ENCODE data around the gene RFPL4AL1.
"Not testable (repeated sequence)": the region's sequence is repeated elsewhere in the genome, so short reads cannot be mapped to it uniquely, and the experiment has no call there.

Gene RFPL4AL1
- long read RNA-seq: 0 reads

DNA sequence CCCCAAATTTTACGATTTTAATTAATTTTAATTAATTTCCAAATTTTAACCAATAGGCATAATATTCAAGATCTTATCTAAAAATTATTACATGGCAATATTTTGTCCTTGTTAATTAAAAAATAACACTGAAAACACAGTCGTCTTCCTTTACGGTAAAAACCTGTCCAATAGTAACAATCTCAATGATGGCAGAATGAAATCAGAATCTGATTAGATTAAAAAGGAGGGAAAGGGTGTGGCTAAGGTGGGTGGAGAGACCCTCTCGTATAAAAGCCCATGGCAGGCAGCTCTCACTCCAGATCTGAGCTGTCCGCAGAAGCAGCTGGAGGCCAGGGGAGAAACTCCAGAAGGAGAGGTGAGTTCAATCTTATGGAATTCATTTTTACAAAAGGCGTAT is at the start of gene RFPL4AL1:
Gene RFPL4AL1 (plus strand): TSS at position 301 of the 400 bp plus-strand sequence. CDS start 2,687 bp downstream, outside the sequence.
- not testable (repeated sequence) for H3K27ac ChIP-seq (replicated peaks); H3K4me3 ChIP-seq (replicated peaks; ENCODE audit: insufficient read depth, low read length); H3K27me3 ChIP-seq (ENCODE audit: insufficient read depth, poor library complexity, severe bottlenecking); DNase-seq (ENCODE audit: low read depth in 1 of 2, low spot score in 1 of 2)

DNA sequence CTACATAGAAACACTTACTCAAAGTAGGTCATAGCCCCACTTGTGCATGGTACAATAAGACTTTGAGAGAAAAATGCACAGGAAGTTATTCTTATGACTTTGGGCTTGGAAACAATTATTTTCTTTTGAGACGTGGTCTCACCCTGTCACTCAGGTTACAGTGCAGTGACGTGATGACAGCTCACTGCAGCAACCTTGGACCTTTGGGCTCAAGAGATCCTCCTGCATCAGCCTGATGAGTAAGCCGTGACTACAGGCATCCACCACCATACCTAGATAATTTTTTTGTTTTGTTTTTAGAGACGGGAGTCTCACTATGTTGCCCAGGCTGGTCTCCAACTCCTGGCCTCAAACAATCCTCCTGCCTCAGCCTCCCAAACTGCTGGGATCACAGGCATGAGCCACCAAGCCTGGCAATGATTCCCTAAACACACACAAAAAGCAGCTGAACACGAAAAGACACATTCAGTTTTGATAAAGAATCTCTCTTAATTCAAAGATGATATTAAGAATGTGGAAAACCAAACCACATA is 48.6 kb upstream of the RFPL4AL1 start:
- H3K4me3 ChIP-seq (replicated peaks; ENCODE audit: insufficient read depth, low read length): no peak overlapping the region
- TF ChIP-seq GABPA (IDR thresholded peaks at IDR 0.05; ENCODE audit: low read depth): no peak
- H3K27me3 ChIP-seq (ENCODE audit: insufficient read depth, poor library complexity, severe bottlenecking): no peaks in the 10 kb centered on the region
- H3K27ac ChIP-seq (replicated peaks): no peak overlapping the region
- DNase-seq (ENCODE audit: low read depth in 1 of 2, low spot score in 1 of 2): no peak

DNA sequence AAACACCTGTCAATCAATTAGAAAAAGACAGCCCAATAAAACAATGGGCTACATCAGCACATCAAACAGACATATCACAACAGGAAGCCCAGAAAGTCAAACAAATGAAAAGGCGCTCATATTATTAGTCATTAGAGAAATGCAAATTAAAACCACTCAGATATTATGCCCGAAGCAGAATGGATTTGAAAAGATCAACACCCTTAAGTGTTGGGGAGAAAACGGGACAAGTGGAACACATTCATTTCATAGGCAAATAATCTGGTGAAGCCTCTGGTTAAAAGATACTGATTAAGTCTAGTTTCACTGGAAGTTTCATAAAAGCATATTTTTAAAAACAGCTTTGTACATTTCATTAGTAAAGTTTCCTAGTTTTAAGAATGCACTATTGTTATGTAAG is 48.1 kb upstream of the RFPL4AL1 start:
- DNase-seq (ENCODE audit: low read depth in 1 of 2, low spot score in 1 of 2): no peak
- TF ChIP-seq, protein P1, sequence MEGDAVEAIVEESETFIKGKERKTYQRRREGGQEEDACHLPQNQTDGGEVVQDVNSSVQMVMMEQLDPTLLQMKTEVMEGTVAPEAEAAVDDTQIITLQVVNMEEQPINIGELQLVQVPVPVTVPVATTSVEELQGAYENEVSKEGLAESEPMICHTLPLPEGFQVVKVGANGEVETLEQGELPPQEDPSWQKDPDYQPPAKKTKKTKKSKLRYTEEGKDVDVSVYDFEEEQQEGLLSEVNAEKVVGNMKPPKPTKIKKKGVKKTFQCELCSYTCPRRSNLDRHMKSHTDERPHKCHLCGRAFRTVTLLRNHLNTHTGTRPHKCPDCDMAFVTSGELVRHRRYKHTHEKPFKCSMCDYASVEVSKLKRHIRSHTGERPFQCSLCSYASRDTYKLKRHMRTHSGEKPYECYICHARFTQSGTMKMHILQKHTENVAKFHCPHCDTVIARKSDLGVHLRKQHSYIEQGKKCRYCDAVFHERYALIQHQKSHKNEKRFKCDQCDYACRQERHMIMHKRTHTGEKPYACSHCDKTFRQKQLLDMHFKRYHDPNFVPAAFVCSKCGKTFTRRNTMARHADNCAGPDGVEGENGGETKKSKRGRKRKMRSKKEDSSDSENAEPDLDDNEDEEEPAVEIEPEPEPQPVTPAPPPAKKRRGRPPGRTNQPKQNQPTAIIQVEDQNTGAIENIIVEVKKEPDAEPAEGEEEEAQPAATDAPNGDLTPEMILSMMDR (IDR thresholded peaks at IDR 0.05; ENCODE audit: insufficient read depth, low read length): no peak
- TF ChIP-seq, protein P2, sequence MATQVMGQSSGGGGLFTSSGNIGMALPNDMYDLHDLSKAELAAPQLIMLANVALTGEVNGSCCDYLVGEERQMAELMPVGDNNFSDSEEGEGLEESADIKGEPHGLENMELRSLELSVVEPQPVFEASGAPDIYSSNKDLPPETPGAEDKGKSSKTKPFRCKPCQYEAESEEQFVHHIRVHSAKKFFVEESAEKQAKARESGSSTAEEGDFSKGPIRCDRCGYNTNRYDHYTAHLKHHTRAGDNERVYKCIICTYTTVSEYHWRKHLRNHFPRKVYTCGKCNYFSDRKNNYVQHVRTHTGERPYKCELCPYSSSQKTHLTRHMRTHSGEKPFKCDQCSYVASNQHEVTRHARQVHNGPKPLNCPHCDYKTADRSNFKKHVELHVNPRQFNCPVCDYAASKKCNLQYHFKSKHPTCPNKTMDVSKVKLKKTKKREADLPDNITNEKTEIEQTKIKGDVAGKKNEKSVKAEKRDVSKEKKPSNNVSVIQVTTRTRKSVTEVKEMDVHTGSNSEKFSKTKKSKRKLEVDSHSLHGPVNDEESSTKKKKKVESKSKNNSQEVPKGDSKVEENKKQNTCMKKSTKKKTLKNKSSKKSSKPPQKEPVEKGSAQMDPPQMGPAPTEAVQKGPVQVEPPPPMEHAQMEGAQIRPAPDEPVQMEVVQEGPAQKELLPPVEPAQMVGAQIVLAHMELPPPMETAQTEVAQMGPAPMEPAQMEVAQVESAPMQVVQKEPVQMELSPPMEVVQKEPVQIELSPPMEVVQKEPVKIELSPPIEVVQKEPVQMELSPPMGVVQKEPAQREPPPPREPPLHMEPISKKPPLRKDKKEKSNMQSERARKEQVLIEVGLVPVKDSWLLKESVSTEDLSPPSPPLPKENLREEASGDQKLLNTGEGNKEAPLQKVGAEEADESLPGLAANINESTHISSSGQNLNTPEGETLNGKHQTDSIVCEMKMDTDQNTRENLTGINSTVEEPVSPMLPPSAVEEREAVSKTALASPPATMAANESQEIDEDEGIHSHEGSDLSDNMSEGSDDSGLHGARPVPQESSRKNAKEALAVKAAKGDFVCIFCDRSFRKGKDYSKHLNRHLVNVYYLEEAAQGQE (IDR thresholded peaks at IDR 0.05; ENCODE audit: insufficient replicate concordance, low read depth): no peak
- TF ChIP-seq GABPA (IDR thresholded peaks at IDR 0.05; ENCODE audit: low read depth) (no peak), POLR2AphosphoS5 (IDR thresholded peaks at IDR 0.05; ENCODE audit: low read depth) (no peak), SPI1 (IDR thresholded peaks at IDR 0.05; ENCODE audit: borderline replicate concordance, low read depth) (no peak)
- Histone ChIP-seq H3K4me3 (replicated peaks; ENCODE audit: insufficient read depth, low read length) (no peak overlapping the region), H3K27me3 (ENCODE audit: insufficient read depth, poor library complexity, severe bottlenecking) (no peaks in the 10 kb centered on the region), H3K27ac (replicated peaks) (no peak overlapping the region)

DNA sequence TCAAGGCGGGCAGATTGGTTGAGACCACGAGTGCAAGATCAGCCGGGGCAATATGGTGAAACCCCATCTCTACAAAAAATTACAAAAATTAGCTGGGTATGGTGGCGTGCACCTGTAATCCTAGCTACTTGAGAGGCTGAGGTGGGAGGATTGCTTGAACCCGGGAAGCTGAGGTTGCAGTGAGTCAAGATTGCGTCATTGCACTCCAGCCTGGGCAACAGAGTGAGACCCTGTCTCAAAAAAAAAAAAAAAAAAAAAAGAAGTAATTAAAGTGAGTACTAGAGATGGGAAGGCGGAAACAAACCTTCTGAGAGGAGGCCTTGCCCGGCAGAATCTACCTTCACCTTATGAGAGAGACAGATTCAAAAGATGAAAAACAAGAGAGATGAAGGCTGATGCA is 45.4 kb upstream of the RFPL4AL1 start:
- H3K4me3 ChIP-seq (replicated peaks; ENCODE audit: insufficient read depth, low read length): no peak overlapping the region
- TF ChIP-seq GABPA (IDR thresholded peaks at IDR 0.05; ENCODE audit: low read depth) (no peak), POLR2AphosphoS5 (IDR thresholded peaks at IDR 0.05; ENCODE audit: low read depth) (no peak), SPI1 (IDR thresholded peaks at IDR 0.05; ENCODE audit: borderline replicate concordance, low read depth) (no peak)
- TF ChIP-seq, protein P2 (IDR thresholded peaks at IDR 0.05; ENCODE audit: insufficient replicate concordance, low read depth): no peak
- TF ChIP-seq, protein P1 (IDR thresholded peaks at IDR 0.05; ENCODE audit: insufficient read depth, low read length): no peak

DNA sequence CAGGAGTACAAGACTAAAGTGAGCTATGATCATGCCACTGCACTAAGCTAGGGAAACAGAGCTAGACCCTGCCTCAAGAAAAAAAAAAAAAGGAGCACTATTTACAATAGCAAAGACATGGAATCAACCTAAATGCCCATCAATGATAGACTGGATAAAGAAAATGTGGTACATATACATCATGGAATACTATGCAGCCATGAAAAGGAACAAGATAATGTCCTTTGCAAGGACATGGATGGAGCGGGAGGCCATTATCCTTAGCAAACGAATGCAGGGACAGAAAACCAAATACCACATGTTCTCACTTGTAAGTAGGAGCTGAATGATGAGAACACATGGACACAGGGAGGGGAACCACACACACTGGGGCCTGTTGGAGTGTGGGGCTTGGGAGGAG is 38.5 kb upstream of the RFPL4AL1 start:
- H3K27me3 ChIP-seq (ENCODE audit: insufficient read depth, poor library complexity, severe bottlenecking); H3K27ac ChIP-seq (replicated peaks); DNase-seq (ENCODE audit: low read depth in 1 of 2, low spot score in 1 of 2); H3K4me3 ChIP-seq (replicated peaks; ENCODE audit: insufficient read depth, low read length): not testable (repeated sequence)

More for the DNA sequence above, 45.4 kb upstream of the RFPL4AL1 start:
- Histone ChIP-seq H3K27me3 (ENCODE audit: insufficient read depth, poor library complexity, severe bottlenecking) (no peaks in the 10 kb centered on the region), H3K27ac (replicated peaks) (no peak overlapping the region)
- no peak for DNase-seq (ENCODE audit: low read depth in 1 of 2, low spot score in 1 of 2)

Measured in HL-60 (cell line).